ENCODE measurements around the gene DUT. TPM values are rescaled to one million over a fixed set of nuclear protein-coding genes. Genes with fewer than 3 reads are reported as not detected.
A peak's percentile ranks its signal among the peaks of the same experiment; 100 is the strongest.

The DUT gene
- total and polyA plus RNA-seq, 2 experiments from 2014 or later, result 82.5 to 420 TPM

GRCh38 chr15:48283396-48284145, 47.7 kb upstream of the DUT start (continued):
- TF ChIP-seq POLR2AphosphoS5 (IDR thresholded peaks at IDR 0.05; ENCODE audit: low read depth) (no peak), EZH2 (IDR thresholded peaks at IDR 0.05; ENCODE audit: low read depth, unreplicated experiment) (no peak), CREB1 (CRISPR knock-in tag; IDR thresholded peaks at IDR 0.05; ENCODE audit: low read depth) (no peak), REST (IDR thresholded peaks at IDR 0.05; ENCODE audit: unreplicated experiment) (no peak), ZNF114 (CRISPR knock-in tag; IDR thresholded peaks at IDR 0.05) (no peak), EZH2phosphoT487 (IDR thresholded peaks at IDR 0.05; ENCODE audit: unreplicated experiment) (no peak), STAT1 (IDR thresholded peaks at IDR 0.05; ENCODE audit: unreplicated experiment) (no peak)
- TF ChIP-seq, protein P1, sequence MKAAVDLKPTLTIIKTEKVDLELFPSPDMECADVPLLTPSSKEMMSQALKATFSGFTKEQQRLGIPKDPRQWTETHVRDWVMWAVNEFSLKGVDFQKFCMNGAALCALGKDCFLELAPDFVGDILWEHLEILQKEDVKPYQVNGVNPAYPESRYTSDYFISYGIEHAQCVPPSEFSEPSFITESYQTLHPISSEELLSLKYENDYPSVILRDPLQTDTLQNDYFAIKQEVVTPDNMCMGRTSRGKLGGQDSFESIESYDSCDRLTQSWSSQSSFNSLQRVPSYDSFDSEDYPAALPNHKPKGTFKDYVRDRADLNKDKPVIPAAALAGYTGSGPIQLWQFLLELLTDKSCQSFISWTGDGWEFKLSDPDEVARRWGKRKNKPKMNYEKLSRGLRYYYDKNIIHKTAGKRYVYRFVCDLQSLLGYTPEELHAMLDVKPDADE (IDR thresholded peaks at IDR 0.05), result no peak
- TF ChIP-seq, protein P2, sequence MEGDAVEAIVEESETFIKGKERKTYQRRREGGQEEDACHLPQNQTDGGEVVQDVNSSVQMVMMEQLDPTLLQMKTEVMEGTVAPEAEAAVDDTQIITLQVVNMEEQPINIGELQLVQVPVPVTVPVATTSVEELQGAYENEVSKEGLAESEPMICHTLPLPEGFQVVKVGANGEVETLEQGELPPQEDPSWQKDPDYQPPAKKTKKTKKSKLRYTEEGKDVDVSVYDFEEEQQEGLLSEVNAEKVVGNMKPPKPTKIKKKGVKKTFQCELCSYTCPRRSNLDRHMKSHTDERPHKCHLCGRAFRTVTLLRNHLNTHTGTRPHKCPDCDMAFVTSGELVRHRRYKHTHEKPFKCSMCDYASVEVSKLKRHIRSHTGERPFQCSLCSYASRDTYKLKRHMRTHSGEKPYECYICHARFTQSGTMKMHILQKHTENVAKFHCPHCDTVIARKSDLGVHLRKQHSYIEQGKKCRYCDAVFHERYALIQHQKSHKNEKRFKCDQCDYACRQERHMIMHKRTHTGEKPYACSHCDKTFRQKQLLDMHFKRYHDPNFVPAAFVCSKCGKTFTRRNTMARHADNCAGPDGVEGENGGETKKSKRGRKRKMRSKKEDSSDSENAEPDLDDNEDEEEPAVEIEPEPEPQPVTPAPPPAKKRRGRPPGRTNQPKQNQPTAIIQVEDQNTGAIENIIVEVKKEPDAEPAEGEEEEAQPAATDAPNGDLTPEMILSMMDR (conservative IDR thresholded peaks at IDR 0.05; ENCODE audit: low read depth in 2 of 2), result no peak

DNA sequence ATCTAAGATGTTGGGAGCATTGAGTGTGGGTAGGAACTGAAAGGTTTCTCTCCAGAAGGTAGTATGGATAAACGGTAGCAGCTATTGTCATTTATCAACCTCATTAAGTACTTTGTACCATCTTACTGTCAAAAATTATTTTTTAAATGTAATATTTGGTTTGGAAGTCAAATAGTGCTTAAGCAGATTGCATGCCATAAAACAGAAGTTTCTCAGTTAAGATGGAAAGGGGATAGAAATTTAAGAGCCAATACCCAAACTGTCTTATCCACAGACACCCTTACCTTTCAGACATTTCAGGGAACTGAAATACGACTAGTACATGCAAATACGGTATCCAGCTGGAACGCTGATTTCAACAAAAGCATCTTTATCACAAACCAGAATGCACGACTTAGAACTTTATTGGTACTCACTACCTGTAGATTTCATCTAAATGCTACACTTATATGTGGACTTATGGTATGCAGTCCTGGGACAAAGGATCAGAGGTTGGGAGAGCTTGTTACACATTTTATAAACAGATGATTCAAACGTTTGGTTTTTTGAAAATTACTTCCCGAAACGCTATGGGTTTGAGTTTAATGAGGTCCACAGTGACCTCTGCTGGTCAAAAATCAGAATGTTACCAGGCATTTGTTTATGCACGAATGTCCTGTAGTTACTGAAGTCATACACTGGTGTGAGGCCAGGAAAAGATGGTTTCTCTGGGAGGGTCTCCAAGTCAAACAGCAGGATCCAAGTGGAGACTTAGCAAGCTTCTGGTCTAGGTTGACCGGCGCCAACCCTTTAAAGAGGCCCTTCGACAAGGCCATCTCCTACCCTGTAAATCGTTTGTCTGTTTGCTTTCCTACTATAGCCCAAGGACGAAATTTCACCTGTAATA, 45.7 kb upstream of the DUT start:
- Histone ChIP-seq H4K20me1 (replicated peaks; ENCODE audit: insufficient read depth) (no peaks in the 10 kb centered on the region), H3K27me3 (ENCODE audit: insufficient read depth) (no peaks in the 10 kb centered on the region), H3K4me3 (no peak overlapping the region), H3K36me3 (ENCODE audit: insufficient read depth) (no peaks in the 10 kb centered on the region), H3K27ac (ENCODE audit: low read depth) (no peak overlapping the region), H3K4me1 (ENCODE audit: insufficient read depth) (peaks cover 23% of the 10 kb centered on the region), H3K4me2 (no peak overlapping the region), H2AFZ (peak overlapping the region; percentile 56; the same call in 1 of the 2 replicates), H3F3A (replicated peaks; ENCODE audit: low read depth) (no peaks in the 10 kb centered on the region), H3K9me2 (ENCODE audit: insufficient read depth) (peaks cover 3% of the 10 kb centered on the region; the same call in 1 of the 2 replicates), H3K79me2 (replicated peaks; ENCODE audit: insufficient read depth) (no peaks in the 10 kb centered on the region)
- peak; percentile 93 for DNase-seq (ENCODE audit: low spot score)
- Mint-ChIP-seq H3K27me3 (ENCODE audit: insufficient read depth, low read depth, poor library complexity) (peaks cover 1% of the 10 kb centered on the region), H3K36me3 (ENCODE audit: low read depth) (no peaks in the 10 kb centered on the region), H3K4me3 (no peak overlapping the region), H3K27ac (no peak overlapping the region), H3K9me3 (no peaks in the 10 kb centered on the region), H3K4me1 (peaks cover 48% of the 10 kb centered on the region)
- TF ChIP-seq, protein P2 (conservative IDR thresholded peaks at IDR 0.05; ENCODE audit: low read depth in 2 of 2), result peak; percentile 81 to 87
- no peak for TF ChIP-seq STAT1 (IDR thresholded peaks at IDR 0.05; ENCODE audit: unreplicated experiment)
- ATAC-seq, result peak; percentile 88
